Measurements from ENCODE around the gene PTTG1IP2.

GRCh38 chr7:90518630-90519029 is 49.2 kb downstream of the PTTG1IP2 start:
- TF ChIP-seq CTCF (IDR thresholded peaks at IDR 0.05) (no peak), ZFX (IDR thresholded peaks at IDR 0.05; ENCODE audit: borderline replicate concordance) (no peak)
